CD4-positive, alpha-beta T cell treated with Interleukin-15 for 1 hour (primary cell): ENCODE measurements around the gene IFIT1B.
"Not testable (repeated sequence)": the region's sequence is repeated elsewhere in the genome, so short reads cannot be mapped to it uniquely, and the experiment has no call there.

Experiments used
- DNase-seq: peaks from one replicate; pipeline ENCODE4 v3.0.0-alpha.2; 2020

The IFIT1B gene

GRCh38 chr10:89350631-89351315, 27.1 kb upstream of the IFIT1B start:
- DNase-seq: not testable (repeated sequence)

DNA sequence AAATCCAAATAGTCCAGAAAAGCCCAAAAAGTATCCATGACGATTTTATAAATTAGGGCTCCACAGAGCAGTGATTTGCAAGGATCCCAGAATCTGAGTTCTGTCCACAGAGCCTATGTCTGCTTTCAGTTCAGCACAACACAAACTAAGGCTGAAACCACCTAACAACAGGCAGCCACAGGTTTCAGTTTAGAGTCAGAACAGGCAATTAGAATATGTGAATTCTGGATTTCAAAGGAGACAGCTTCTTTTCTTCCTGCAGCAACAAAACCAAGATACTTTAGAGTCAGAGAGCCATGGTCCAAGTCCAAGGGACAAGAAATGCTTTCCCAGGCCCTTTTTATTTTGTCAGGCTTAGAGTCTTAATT, 26.5 kb upstream of the IFIT1B start:
- no peak for DNase-seq

DNA sequence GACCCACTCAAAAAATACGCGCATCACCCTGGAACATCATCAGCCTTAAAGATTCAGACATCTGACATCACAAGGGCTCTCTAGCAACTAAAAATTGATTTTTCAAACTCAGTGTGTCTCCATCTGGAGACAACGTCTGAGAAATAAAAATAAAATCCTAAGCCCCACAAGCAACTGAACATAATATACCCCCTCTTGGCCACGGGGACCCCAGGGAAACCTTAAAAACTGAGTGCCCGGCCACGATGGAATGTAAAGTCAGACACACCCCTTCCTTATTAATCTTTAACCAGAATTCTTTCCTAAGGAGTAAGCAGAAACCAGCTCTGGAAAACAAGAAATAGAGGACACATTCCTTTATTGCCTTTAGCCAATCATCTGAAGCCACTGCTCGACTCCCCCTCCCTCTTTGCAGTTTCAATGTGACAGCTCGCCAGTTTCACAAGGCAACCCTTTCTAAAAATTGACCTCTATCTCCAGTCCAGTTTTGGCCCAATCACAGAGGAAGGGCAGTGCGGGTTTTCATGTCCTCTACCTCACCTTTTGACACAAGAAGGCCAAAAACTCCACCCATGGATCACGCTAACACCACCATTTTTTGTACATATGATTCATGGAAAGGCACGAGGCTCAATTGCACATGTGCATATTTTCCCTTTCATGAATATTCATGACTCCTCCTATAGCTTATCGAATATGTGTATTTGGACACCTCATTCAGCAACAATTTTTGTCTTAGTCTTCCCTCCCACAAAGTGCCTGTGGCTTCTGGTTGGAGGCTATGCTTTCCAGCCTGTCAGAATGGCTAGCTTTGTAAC, 25.9 kb upstream of the IFIT1B start:
- no peak for DNase-seq

DNA sequence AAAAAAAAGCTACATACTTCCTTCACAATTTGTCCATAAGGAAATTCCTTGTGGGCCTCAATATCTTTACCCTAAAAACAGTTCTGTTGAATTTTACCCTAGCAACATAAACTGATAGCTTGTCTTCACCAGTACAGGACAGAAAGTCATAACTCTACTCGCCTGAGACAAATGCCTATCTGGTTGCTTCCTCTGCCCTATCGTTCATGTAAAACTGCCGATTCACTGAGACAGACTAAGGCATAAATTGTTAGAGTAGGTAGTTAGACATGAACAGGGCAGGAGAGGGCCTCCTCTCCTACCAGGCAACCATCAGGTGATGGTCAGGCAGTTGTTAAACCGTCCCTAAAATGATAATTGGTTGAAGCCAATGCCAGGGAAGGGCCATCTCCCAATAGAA, 25.1 kb upstream of the IFIT1B start:
- DNase-seq: no peak

DNA sequence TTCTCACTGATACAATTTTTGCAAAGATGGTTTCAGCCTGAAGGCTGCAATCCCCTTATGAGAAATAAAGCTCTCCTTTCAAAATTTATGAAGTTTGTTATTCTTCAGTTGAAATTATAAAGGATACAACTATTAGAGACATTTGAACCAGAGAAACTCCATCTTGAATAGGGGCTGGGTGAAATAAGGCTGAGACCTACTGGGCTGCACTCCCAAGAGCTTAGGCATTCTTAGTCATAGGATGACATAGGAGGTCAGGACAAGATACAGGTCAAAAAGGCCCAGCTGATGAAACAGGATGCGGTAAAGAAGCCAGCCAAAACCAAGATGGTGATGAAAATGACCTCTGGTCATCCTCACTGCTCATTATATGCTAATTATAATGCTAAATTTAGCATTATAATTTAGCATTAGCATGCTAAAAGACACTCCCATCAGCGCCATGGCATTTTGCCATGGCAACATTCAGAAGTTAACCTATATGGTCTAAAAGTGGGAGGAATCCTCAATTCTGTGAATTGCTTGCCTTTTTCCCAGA, 22.4 kb upstream of the IFIT1B start:
- no peak for DNase-seq

DNA sequence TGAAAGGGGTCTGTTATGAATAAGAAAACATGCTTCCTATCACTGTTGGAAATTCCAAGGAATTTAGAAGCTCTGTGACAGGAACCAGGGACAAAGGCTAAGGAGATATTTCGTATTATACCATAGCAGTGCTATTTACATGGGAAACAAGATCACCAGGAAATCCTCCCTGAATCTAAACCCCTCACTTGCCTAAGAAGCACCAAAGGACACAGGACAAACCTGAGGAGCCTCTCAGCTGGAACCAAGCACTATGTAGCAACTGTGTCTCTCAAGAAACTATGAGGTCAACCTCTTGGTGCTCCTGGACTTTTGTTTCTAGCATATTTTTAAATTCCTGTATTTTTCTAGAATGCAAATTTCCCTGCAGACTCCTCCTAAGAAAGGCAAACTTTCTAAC, 20.8 kb upstream of the IFIT1B start:
- DNase-seq: no peak

DNA sequence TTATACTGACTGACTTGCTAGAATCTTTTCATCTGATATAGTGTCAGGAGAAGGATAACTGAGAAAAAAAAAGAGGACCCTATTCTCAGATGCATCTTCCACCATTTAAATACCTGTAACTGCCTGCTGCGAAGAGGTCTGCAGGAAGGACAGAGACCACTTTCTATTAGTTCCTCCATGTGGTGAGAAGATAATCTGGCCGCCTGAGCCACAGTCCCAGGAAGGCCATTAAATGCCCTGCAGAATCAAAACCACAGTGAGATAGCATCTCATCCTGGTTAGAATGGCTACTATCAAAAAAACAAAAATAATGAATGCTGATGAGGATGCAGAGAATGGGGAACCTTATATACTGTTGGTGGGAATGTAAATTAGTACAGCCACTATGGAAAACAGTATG, 19.9 kb upstream of the IFIT1B start:
- DNase-seq: no peak

DNA sequence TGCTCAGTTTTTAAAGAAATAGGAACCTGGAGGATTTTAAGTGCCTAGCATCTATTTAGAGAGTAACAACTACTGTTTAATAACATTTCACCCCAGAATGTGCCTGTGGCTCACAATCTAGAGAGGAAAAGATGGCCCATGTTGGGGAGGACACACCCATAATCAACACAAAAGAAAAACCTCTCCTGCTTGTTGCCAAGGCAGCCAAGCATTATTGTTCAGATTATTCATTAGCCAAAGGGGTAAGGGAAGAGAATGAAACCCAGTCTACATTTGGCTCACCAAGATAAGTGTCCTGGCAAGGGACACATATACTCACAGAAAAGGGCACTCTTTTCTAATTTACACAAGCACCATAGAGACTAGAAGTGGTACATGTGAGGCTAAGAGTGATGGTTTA, 17.7 kb upstream of the IFIT1B start:
- DNase-seq: no peak

- DNase-seq: no peak
These were observed 14.9 kb upstream of the IFIT1B start for GRCh38 chr10:89362929-89363328.

DNA sequence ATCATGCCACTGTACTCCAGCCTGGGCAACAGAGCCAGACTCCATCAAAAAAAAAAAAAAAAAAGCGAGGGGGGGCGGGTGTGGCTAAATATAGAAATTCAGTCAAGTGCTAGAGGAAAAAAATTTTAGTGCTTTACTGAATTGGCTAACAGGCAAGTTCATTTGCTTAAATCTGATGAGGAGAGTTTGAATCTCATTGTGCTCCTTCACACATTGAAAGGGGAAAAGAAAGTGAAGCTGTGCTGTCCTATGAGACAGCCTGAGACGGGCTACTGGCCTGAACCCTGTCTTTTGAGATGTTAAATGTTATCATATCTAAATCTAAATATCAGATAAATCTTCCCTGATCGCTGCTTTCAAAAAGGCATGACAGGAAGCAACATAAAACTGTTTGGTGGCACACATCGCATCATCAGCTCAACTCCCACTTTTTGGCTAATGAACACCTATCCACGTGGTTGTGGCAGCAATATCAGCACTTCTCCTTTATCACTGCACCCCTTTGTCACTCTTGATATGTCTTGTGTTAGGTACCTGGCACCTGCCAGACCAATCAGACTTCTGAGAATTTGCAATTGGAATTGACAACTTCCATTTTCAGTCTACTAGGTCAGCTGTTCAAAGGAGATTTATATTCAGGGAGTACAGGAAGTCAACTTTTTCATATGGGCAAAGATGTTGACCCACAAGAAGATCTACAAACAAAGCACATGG, 14.0 kb upstream of the IFIT1B start:
- no peak for DNase-seq

GRCh38 chr10:89364531-89364930, 13.3 kb upstream of the IFIT1B start:
- DNase-seq: no peak

GRCh38 chr10:89367529-89367928, 10.3 kb upstream of the IFIT1B start:
- DNase-seq: no peak

DNA sequence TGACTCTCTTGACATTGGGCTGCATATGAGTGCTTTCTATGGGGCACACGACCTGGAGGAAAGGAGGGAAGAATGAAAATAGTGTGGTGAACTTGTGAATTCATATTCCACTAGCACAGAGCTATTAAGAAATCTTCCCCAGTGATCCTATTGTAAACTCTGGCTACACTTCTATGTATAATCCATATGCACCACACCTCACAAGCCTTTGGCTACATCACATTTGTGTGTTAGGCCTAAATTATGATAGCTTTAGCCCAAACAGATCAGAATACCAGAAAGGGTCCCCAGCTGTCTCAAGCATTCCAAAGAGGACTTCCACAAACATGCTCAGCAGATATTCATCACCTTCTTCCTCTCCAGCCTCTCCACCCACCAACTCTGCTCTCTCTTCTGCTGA, 9.7 kb upstream of the IFIT1B start:
- no peak for DNase-seq

- no peak for DNase-seq
These were observed 8.4 kb upstream of the IFIT1B start for GRCh38 chr10:89369156-89370105.

- no peak for DNase-seq
These were observed 6.8 kb upstream of the IFIT1B start for GRCh38 chr10:89371079-89371478.

GRCh38 chr10:89371987-89372386, 5.9 kb upstream of the IFIT1B start:
- no peak for DNase-seq

DNA sequence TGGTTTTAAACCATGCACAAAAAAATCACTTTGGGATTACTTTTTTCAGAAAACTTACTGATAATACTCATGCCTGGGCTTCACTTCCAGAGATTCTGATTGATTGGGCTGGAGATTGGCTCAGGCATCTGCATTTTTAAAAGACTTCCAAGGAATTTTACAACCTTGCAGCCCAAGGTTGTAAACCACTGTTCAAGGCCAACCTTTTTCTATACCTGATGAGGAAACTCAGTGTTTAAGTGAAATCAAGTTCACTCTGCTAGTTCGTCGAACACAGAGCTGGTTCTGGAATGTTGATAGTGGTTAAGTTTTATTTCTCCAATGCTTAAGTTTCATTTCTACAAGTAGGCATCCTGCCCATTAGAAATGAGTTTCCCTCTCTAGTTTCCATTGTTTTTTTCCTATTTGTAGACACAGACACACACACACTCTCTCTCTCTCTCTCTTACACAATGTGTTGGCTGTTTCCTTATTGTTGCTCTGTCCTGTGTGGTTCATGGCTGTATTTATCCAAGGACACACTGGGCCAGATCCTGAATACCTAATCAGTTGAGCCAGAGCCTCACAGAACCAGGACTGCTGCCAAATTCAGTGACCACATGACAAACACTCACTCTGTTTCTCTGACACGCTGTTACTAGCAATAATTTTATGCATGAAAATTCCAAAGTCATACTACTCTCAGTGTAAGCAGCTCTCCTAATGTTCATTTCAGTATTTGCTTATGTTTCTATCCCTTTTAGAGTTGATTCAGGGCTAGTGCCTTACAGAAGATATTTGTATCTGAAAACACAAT, 3.7 kb upstream of the IFIT1B start:
- no peak for DNase-seq

- DNase-seq: no peak
These were observed 3.1 kb upstream of the IFIT1B start for GRCh38 chr10:89374713-89375141.

DNA sequence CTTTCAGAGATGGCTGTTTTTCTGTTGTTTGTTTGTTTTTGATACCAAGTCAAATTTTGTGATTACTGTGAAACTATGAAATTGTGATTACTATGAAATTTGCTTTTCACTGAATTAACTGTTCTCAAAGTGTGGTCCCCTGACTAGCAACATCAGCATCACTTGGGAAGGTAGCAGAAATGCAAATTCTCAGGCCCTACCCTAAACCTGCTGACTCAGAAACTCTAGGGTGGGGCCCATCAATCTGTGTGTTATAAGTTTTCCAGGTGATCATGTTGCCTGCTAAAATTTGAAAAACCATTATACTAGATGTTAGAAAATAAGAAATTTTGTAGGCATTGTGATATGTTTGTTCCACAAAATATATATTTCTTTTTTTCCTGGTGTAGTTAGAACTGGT, 1.2 kb downstream of the IFIT1B start:
- no peak for DNase-seq

DNA sequence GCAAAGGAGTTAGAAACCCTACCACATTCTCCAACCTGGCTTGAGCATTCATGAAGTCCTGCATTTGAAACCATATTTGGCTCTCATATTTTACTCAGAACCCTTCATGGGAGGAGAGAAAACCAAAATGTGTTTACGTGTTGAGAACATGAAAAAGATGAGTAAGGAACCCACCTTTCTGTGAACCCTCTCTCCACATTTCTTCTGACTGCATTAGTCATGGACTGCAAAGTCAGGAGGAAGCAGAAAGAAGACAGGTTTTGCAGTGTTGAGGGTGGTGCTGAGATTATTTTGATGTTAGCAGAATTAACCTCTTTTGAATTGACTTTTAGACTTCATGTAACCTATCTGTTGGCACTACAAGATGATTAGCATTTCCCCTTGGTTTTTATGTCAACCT, 4.9 kb downstream of the IFIT1B start:
- no peak for DNase-seq

GRCh38 chr10:89384474-89385340, 6.9 kb downstream of the IFIT1B start:
- DNase-seq: no peak
